GM12874 (cell line): ENCODE results near the gene USH2A.

Experiments used
- TF ChIP-seq, protein P1 (sequence below): IDR thresholded peaks from 2 replicates; pipeline ENCODE4 v1.5.1; 2011; ENCODE audit warnings: low read depth, mild to moderate bottlenecking, control low read depth, low read length, moderate library complexity; ENCODE audit not compliant: insufficient read depth

Gene USH2A

DNA sequence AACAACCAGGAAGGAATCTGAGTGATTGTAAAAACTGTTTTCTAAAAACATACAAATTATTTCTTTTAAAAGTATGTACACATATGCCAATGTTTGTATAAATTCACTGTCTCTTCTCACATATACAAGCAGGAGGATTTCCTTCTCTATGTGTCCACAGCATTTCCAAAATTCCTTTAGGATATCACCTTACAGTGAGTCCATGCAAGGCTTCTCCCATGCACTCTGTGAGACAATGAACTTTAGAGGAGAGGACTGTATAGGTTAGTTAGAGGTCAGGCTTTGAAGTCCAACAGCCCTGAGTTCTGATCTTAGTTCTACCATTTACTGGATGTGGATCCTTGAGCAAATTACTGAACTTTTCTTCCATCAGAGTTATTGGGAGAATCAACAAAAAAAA lies 34.1 kb upstream of the USH2A start:
- TF ChIP-seq, protein P1, sequence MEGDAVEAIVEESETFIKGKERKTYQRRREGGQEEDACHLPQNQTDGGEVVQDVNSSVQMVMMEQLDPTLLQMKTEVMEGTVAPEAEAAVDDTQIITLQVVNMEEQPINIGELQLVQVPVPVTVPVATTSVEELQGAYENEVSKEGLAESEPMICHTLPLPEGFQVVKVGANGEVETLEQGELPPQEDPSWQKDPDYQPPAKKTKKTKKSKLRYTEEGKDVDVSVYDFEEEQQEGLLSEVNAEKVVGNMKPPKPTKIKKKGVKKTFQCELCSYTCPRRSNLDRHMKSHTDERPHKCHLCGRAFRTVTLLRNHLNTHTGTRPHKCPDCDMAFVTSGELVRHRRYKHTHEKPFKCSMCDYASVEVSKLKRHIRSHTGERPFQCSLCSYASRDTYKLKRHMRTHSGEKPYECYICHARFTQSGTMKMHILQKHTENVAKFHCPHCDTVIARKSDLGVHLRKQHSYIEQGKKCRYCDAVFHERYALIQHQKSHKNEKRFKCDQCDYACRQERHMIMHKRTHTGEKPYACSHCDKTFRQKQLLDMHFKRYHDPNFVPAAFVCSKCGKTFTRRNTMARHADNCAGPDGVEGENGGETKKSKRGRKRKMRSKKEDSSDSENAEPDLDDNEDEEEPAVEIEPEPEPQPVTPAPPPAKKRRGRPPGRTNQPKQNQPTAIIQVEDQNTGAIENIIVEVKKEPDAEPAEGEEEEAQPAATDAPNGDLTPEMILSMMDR = no peak

DNA sequence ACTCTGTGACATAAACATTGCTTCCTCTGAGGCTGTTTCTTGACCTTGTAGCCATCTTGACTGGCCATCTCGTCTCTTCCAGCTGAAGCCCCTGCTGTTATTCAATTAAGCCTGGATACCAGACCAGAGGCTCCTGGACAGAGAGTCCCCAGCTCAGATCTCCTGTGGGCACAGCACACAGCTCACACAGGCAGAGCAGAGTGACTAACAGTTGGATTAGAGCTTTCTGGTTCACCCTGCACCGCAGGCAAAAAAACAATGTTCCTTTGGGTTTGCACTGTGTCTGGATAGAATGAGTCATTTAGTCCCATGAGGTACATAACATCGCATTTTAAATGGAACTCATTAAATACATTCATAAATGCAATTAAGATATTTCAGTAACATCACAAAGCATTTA lies 33.4 kb upstream of the USH2A start:
- TF ChIP-seq, protein P1 = no peak

DNA sequence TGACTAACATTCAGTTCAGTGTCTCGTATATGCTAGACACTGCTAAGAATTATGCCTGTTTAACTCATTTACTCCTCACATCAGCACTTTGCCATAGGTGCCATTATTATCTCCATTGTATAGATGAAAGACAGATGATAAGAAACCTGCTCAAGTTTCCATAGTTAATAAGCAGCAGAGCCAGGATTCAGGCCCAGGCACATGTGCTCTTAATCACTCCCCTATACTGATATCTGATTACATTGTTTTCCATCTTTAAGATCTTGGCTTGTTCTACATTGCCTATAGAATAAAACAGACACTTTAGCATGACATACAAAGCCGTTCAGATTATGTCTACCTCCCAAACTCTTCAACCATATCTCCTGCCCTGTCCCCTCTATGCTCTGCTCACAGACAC lies 30.5 kb upstream of the USH2A start:
- TF ChIP-seq, protein P1 = no peak

DNA sequence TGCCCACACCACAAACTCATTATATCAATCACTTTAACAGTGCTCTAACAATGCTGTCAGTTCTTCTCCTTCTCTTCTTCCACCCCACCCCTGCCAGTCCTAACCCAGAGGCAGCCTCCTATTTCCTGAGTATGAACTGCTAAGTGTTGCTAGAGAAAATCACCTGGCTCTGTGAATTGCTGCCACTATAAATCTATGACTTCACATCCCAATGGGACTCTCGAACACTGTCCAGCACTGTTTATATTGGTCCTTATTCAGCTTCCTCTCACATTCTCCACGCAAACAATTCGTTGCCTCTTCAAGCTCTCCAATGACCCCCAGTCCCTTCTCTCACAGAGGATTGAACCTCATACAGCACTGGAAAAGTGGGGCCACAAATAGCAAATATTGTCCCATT lies 27.0 kb upstream of the USH2A start:
- TF ChIP-seq, protein P1 = no peak

DNA sequence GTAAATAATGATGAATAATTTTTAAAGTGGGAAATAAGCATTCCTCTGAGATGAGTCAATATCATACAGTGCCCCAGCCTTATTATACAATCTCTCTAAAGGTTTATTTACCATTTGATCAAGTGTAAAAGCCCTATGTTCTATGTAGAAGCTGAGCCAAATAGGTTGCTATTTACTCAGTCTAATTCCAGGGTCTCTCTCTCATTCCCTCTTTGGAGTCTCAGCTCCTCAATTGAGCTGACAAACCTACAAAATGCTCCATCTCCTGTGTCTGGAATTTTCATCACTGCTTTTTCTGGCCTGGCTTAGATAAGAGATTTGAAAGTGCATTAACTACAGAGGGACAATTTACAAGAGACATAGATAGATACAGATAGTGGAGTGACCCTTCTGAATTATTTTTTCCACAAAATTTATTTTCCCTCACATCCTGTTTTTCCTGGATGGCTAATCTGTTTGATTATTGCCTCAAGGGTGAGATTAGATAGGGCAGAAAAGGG lies 24.8 kb upstream of the USH2A start:
- TF ChIP-seq, protein P1 = no peak

DNA sequence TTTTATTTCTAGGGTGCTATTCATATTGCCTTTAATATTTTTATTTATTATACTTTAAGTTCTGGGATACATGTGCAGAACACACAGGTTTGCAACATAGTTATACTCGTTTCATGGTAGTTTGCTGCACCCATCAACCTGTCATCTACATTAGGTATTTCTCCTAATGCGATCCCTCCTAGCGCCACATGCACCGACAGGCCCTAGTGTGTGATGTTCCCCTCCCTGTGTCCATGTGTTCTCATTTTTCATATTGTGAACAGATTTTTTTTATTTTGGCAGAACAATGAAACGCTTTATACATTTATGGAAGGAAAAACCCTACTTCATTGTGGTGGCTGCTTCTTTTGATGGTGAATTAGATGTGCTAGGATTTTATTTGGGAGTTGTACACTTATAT lies 14.4 kb upstream of the USH2A start:
- TF ChIP-seq, protein P1 = no peak

DNA sequence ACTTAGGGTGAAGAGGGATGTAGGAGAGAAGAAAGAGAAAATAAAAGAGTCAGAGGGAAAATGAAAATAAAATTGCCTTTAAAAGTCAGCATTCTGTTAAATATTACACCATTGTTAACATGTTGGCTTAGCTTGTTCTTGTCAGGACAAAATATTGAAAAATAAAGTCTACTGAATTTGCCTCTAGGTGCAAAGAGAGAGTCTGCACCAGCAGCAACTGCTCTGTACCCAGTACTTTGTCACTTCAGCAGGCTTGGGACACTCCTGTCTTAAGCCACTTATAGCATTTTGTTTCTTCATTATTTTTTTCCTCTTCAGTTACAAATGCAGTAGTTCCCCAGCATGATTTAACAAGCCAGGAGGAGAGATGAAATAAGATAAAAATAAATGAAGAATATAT lies 11.0 kb upstream of the USH2A start:
- TF ChIP-seq, protein P1 = no peak

DNA sequence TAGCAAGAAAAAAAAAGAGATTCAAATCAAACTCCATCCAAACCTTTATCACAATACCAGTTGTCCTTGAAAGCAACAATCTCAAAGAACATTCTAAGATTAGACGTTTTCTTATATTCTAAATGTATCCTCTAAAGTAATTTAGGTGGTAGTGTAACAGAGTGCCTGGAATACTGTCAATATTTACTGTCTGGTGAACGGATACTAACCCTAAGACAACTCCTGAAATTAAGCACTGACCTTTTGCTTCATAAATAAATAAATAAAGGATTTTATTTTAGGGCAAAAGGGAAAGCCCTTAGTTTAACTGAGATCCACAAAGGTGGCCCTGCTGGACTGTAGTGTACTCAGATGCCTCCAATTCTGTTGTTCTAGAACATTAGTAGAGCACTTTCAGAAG lies 9.9 kb upstream of the USH2A start:
- TF ChIP-seq, protein P1 = no peak
